PC-3 (cell line): ENCODE measurements around the gene MS4A8. TPM values are rescaled to one million over a fixed set of nuclear protein-coding genes. Genes with fewer than 3 reads are reported as not detected.

ENCODE experiments used
- ATAC-seq: fragments of 200-7000 bp; cut with Tn5 transposase; 2 replicates; pipeline ENCODE4 v1.9.1; 2020; ENCODE audit warnings: mild to moderate bottlenecking, moderate library complexity
- BruUV-seq: library from RNA; stranded (reverse); fragments of 400-500 nt; replicated peaks from 2 replicates; lab custom pipeline; 2021; lab: Mats Ljungman, UMichigan
- CTCF ChIA-PET: fragments of 300-600 bp; sonication (Branson Sonifier 250); formaldehyde crosslinking; loops from one replicate; lab custom pipeline; 2022; ENCODE audit warnings: antibody characterized with exemption; lab: Charles Lee
- POLR2A ChIA-PET: fragments of 300-600 bp; sonication (Branson Sonifier 250); formaldehyde crosslinking; loops from one replicate; lab custom pipeline; 2022; ENCODE audit warnings: antibody characterized with exemption; ENCODE audit not compliant: unreplicated experiment; lab: Charles Lee
- DNase-seq: peaks from one replicate; pipeline ENCODE4 v3.0.0-alpha.2; 2015
- H2AFZ ChIP-seq: fragments of 300-600 bp; sonication (generic); 2 replicates; pipeline ENCODE4 v1.6.0; 2016; ENCODE audit warnings: antibody characterized with exemption, low read length
- H3F3A ChIP-seq: fragments of 300-600 bp; sonication (generic); one replicate; pipeline ENCODE4 v1.6.0; 2017; ENCODE audit warnings: antibody characterized with exemption, low read length, control low read depth, mild to moderate bottlenecking; ENCODE audit not compliant: unreplicated experiment
- H3K27ac ChIP-seq: fragments of 300-600 bp; sonication (generic); 2 replicates; pipeline ENCODE4 v1.5.1; 2016; ENCODE audit warnings: mild to moderate bottlenecking, low read length
- H3K27me3 ChIP-seq: fragments of 300-600 bp; sonication (generic); 2 replicates; pipeline ENCODE4 v1.6.1; 2016; ENCODE audit warnings: low read length, mixed read lengths
- H3K36me3 ChIP-seq: fragments of 300-600 bp; sonication (generic); 2 replicates; pipeline ENCODE4 v1.6.1; 2016; ENCODE audit warnings: low read depth, mixed run types, low read length, mixed read lengths
- H3K4me1 ChIP-seq: fragments of 300-600 bp; sonication (generic); 2 replicates; pipeline ENCODE4 v1.5.1; 2016; ENCODE audit warnings: low read length; ENCODE audit not compliant: insufficient read depth
- H3K4me2 ChIP-seq: fragments of 300-600 bp; sonication (generic); 2 replicates; pipeline ENCODE4 v1.6.0; 2016; ENCODE audit warnings: low read length
- H3K4me3 ChIP-seq: fragments of 300-600 bp; sonication (generic); 2 replicates; pipeline ENCODE4 v1.5.1; 2016; ENCODE audit warnings: mild to moderate bottlenecking, low read length, mixed read lengths
- H3K79me2 ChIP-seq: fragments of 300-600 bp; sonication (generic); 2 replicates; pipeline ENCODE4 v1.6.1; 2017; ENCODE audit warnings: low read length, mixed read lengths
- H3K9ac ChIP-seq: fragments of 300-600 bp; sonication (generic); 2 replicates; pipeline ENCODE4 v1.6.0; 2016; ENCODE audit warnings: mild to moderate bottlenecking, low read length
- H3K9me2 ChIP-seq: fragments of 300-600 bp; sonication (generic); replicated peaks from 2 replicates; pipeline ENCODE4 v1.6.1; 2016; ENCODE audit warnings: mixed run types, low read length, mixed read lengths
- H3K9me3 ChIP-seq: fragments of 300-600 bp; sonication (generic); 2 replicates; pipeline ENCODE4 v1.6.1; 2016; ENCODE audit warnings: low read length, mixed read lengths
- H4K20me1 ChIP-seq: fragments of 300-600 bp; sonication (generic); 2 replicates; pipeline ENCODE4 v1.6.1; 2016; ENCODE audit warnings: low read length, mixed read lengths
- CTCF ChIP-seq: fragments of 300-600 bp; sonication (generic); conservative IDR thresholded peaks from 2 replicates; pipeline ENCODE4 v1.5.1; 2017; ENCODE audit warnings: antibody characterized with exemption, low read depth, mild to moderate bottlenecking, low read length
- EZH2 ChIP-seq: fragments of 300-600 bp; sonication (generic); IDR thresholded peaks from one replicate; pipeline ENCODE4 v1.6.1; 2017; ENCODE audit warnings: antibody characterized with exemption, mild to moderate bottlenecking, low read length; ENCODE audit not compliant: unreplicated experiment
- EZH2phosphoT487 ChIP-seq: fragments of 300-600 bp; sonication (generic); IDR thresholded peaks from 2 replicates; pipeline ENCODE4 v1.6.1; 2018; ENCODE audit warnings: mild to moderate bottlenecking, antibody characterized with exemption, low read length, borderline replicate concordance
- intact Hi-C: fragments of 100-400 bp; cut with micrococcal nuclease; formaldehyde crosslinking; loops from 2 replicates; pipeline ENCODE4 v1.9.0; 2023
- total RNA-seq: library from RNA; depleted of rRNA; stranded (reverse); fragments of >200 nt; gene quantifications from 2 replicates; pipeline ENCODE4 v1.2.3, GENCODE V29; 2014

Gene MS4A8
- total RNA-seq, 1 experiment from 2014 or later: not detected

- Histone ChIP-seq H3K27me3 (peaks cover 11% of the 10 kb centered on the region), H3K79me2 (no peaks in the 10 kb centered on the region), H3K27ac (no peak overlapping the region), H3K9ac (no peak overlapping the region), H3F3A (no peaks in the 10 kb centered on the region), H3K9me3 (no peaks in the 10 kb centered on the region), H2AFZ (no peak overlapping the region), H3K9me2 (no peaks in the 10 kb centered on the region), H3K36me3 (no peaks in the 10 kb centered on the region), H3K4me2 (no peak overlapping the region), H4K20me1 (no peaks in the 10 kb centered on the region), H3K4me3 (no peak overlapping the region), H3K4me1 (no peaks in the 10 kb centered on the region)
- intact Hi-C loops: no loop called here
- no TSS peak for BruUV-seq
- DNase-seq (no peak), ATAC-seq (no peak)
- TF ChIP-seq EZH2 (no peak), CTCF (no peak), EZH2phosphoT487 (no peak)
- ChIA-PET CTCF (no interaction called here), POLR2A (no interaction called here)
Measured at GRCh38 chr11:60744114-60744513, 44.7 kb downstream of the MS4A8 start.

GRCh38 chr11:60747359-60747873 lies 48.0 kb downstream of the MS4A8 start:
- ChIA-PET CTCF (no interaction called here), POLR2A (no interaction called here)
- Histone ChIP-seq H4K20me1 (no peaks in the 10 kb centered on the region), H3K27me3 (peaks cover 13% of the 10 kb centered on the region), H3K9me3 (no peaks in the 10 kb centered on the region), H3K9me2 (no peaks in the 10 kb centered on the region), H3K4me3 (no peak overlapping the region), H3K4me1 (no peaks in the 10 kb centered on the region), H2AFZ (no peak overlapping the region), H3K79me2 (no peaks in the 10 kb centered on the region), H3K36me3 (no peaks in the 10 kb centered on the region), H3K27ac (no peak overlapping the region), H3K9ac (no peak overlapping the region), H3K4me2 (no peak overlapping the region), H3F3A (no peaks in the 10 kb centered on the region)
- no peak for ATAC-seq
- TF ChIP-seq CTCF (no peak), EZH2 (no peak), EZH2phosphoT487 (no peak)
- intact Hi-C loops: no loop called here
- BruUV-seq: no TSS peak
- DNase-seq: no peak

GRCh38 chr11:60748225-60748624 lies 48.8 kb downstream of the MS4A8 start:
- DNase-seq (no peak), ATAC-seq (no peak)
- BruUV-seq: no TSS peak
- Histone ChIP-seq H3K4me3 (no peak overlapping the region), H3K9ac (no peak overlapping the region), H3K36me3 (no peaks in the 10 kb centered on the region), H4K20me1 (no peaks in the 10 kb centered on the region), H3K4me2 (no peak overlapping the region), H2AFZ (no peak overlapping the region), H3F3A (no peaks in the 10 kb centered on the region), H3K9me3 (no peaks in the 10 kb centered on the region), H3K79me2 (no peaks in the 10 kb centered on the region), H3K27me3 (peaks cover 21% of the 10 kb centered on the region), H3K9me2 (no peaks in the 10 kb centered on the region), H3K4me1 (no peaks in the 10 kb centered on the region), H3K27ac (no peak overlapping the region)
- TF ChIP-seq CTCF (no peak), EZH2phosphoT487 (no peak), EZH2 (no peak)
- CTCF ChIA-PET: no interaction called here
- POLR2A ChIA-PET: no interaction called here
- intact Hi-C loops: no loop called here
